GM21447 (cell line): Measurements from ENCODE around the gene SLC38A2.
"Not testable (repeated sequence)": the region's sequence is repeated elsewhere in the genome, so short reads cannot be mapped to it uniquely, and the experiment has no call there.

ENCODE experiments used
- ATAC-seq: cut with Tn5 transposase; IDR thresholded peaks from one replicate; pipeline ENCODE4 v1.9.1; 2021; ENCODE audit not compliant: unreplicated experiment

SLC38A2 gene

GRCh38 chr12:46372544-46373300 is at the start of gene SLC38A2:
SLC38A2 (minus strand) TSS chr12:46372773; CDS start chr12:46371293, 1,480 bp downstream.
- ATAC-seq, result peak; percentile 77

DNA sequence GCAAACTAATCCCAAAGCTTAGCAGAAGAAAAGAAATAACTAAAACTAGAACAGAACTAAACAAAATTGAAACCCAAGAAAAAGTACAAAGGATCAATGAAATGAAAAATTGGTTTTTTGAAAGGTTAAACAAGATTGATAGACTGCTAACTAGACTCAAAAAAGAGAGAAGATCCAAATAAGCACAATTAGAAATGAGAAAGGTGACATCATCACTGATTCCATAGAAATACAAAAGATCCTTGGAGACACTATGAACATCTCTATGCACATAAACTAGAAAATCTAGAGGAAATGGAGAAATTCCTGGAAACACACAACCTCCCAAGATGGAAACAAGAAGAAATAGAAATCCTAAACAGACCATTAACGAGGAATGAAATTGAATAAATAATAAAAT is 47.1 kb upstream of the SLC38A2 start:
- no peak for ATAC-seq

DNA sequence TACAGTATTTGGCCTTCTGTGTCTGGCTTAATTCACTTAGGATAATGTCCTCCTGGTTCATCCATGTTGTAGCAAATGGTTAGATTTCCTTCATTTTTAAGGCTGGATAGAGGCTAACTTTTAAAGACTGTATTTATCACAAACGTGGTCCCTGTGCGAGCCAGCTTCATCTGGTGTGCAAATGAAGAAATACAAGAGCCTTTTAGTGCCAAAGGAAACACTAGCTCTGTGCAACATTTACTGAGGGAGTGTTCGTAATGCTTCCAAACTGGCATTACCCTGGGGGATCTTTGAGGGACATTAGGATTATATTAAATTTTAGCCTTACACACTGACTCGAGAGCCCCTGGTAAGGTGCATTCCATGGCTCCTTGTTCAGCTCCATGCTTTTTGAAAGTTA is 43.0 kb upstream of the SLC38A2 start:
- ATAC-seq, result no peak

- no peak for ATAC-seq
Measured at GRCh38 chr12:46414591-46415268, 42.2 kb upstream of the SLC38A2 start.

DNA sequence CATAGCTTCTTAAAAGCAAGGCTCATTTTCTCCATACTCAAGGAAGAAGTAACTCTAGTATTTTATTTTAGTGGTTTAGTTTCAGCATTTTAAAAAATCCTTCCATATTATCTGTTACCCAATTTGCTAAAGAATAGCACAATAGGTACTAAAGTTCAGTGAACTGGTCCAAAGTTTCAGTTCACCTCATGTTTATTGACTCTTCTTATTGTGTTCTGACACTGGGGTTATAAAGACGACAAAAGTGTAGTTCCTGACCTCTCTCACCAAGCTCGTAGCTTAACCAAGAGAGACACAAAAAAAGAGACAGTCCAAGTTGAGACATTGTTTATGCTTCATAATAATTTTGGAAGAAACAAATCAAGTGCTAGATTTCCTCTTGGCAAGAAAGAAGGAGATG is 40.8 kb upstream of the SLC38A2 start:
- ATAC-seq, result no peak

- ATAC-seq, result no peak
Measured at GRCh38 chr12:46412857-46413256, 40.3 kb upstream of the SLC38A2 start.

GRCh38 chr12:46410495-46410894 is 37.9 kb upstream of the SLC38A2 start:
- no peak for ATAC-seq

DNA sequence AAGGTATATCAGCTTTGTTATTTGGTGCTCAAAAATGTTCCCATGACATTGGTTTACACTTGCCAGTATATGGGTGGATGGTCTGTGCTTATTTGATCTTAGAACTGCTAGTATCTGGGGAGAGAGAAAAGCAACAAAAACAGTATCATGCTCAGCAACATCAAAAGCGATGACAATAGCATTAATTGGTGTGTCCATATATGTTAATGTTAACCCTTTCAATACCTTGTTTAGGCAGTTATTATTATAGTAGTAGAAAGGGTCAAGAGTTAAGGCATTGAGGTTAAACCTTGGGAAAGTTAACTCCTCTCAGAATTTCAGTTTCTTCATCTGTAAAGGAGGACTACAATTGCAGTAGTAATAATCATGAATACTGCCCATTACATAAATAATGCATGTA is 37.4 kb upstream of the SLC38A2 start:
- ATAC-seq, result no peak

DNA sequence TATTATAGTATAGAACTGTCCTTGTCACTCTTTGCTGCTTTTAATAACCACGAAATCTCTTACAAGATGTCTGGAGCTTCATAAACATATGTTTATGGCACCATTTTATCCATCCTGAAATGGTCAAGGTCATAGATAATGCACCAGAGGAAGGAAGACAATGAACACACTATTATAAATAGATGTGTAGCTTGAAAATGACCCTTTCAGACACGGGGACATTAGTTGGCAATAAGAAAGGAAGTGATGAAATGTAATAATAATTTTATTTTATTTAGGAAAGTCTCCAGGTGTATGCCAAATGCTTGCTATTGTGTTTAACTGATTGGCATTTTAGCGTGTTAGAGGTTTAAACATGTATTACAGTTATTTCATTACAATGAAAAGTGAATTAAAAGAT is 36.8 kb upstream of the SLC38A2 start:
- ATAC-seq, result no peak

GRCh38 chr12:46408441-46408840 is 35.9 kb upstream of the SLC38A2 start:
- no peak for ATAC-seq

DNA sequence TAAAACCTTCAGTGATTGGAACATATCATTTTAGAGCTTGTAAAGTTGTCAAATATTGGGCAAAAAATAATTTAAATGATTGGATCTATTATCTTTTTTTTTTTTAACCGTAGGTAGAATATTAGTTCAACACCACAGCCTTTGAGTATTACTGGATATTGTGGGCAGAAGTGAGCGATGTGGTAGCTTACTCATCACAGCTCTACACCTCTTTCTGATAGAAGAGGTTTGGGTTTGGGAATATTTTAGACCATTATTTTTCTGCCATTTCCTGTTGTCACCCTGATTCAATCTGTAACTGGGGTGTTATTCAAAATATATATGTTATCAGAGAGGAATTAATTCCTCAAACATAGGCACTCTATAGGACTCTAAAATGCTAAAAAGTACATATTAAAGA is 34.8 kb upstream of the SLC38A2 start:
- ATAC-seq, result no peak

- ATAC-seq, result no peak
Measured at GRCh38 chr12:46406352-46407027, 33.9 kb upstream of the SLC38A2 start.

GRCh38 chr12:46404733-46405132 is 32.2 kb upstream of the SLC38A2 start:
- no peak for ATAC-seq

GRCh38 chr12:46404225-46404631 is 31.7 kb upstream of the SLC38A2 start:
- ATAC-seq, result no peak

GRCh38 chr12:46403719-46404070 is 31.1 kb upstream of the SLC38A2 start:
- no peak for ATAC-seq

DNA sequence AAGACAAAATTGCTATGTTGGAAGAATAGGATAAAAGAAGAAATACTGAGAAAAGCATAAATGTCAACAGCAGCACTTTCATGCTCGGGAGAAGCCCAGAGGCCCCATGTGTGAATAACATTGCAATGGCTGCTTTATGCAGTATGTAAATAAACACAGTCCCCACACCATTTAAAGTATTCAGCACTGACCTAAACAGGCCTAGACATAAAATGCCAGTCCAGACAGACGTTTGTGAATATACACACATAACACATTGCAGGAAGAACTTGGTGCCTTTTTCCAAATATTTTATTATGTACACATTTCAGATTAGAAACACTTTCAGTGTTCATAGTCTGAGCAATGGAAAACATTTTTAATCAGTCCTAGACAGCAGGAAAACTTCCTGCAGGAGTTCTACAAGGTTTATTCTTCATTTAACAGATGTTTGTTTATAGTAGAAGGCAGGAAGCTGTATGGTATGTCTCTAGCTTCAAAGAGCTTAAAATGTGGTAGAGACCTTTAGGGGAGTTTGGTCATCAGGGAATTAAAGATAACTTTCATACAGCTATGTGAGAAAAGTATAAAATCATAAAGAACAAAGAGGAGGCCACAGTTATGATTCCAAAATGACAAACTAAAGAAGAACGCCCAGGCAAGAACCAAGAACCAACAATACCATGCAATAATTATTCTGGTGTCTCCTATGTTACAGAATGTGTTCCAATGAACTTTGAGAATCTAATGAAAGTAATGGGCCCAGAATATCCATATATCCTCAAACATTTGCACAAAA is 30.6 kb upstream of the SLC38A2 start:
- ATAC-seq, result no peak

DNA sequence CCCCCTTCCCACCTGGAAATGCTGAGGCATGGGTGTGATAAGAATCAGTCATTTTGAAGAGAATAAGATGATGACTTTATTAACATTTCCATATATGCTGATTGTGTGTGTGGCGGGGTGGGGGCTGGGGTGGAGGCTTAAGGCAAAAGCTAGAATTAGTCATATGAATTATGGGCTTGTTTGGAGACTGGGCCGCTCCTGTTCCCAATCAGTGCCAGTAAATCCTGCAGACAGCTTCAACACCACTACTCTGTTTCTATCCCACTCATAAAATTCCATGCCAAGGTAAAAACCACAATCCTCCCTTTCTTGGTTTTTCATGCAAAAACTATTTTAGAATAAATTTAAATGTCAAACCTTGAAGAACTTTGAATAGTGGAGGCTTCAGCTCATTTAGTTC is 29.9 kb upstream of the SLC38A2 start:
- no peak for ATAC-seq

GRCh38 chr12:46401662-46402061 is 29.1 kb upstream of the SLC38A2 start:
- ATAC-seq, result no peak

GRCh38 chr12:46400406-46400805 is 27.8 kb upstream of the SLC38A2 start:
- ATAC-seq, result no peak

- not testable (repeated sequence) for ATAC-seq
Measured at GRCh38 chr12:46399461-46400248, 27.1 kb upstream of the SLC38A2 start.

DNA sequence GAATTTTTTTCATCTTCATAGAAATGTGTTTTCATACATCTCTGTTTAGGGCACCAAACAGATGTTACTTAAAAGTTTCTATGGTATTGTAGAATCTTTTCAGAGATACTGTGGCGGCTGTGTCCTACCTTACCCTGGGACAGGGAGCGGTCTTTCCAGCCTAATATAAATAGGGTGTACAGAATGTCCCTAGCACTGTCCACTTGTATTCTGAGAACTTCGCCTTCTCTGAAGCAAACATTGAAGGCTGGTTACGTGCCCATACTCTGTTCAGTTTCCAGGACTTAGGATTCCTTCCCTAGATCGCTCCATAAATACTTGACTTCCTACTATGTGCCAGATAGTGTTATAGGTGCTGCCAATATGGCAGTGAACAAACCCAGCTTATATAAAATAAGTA is 24.3 kb upstream of the SLC38A2 start:
- ATAC-seq, result no peak
